LNCAP (cell line): ENCODE measurements around the gene GALNT12.

ENCODE experiments used
- CTCF ChIP-seq: fragments of 450-650 bp; IDR thresholded peaks from 2 replicates; pipeline ENCODE4 v1.5.1; 2017; ENCODE audit warnings: mild to moderate bottlenecking

GALNT12 gene

GRCh38 chr9:98850851-98851729, 43.6 kb downstream of the GALNT12 start:
- TF ChIP-seq CTCF, result no peak

GRCh38 chr9:98851730-98852459, 44.4 kb downstream of the GALNT12 start:
- no peak for TF ChIP-seq CTCF

GRCh38 chr9:98852460-98852734, 44.9 kb downstream of the GALNT12 start:
- no peak for TF ChIP-seq CTCF

- TF ChIP-seq CTCF, result no peak
Measured at GRCh38 chr9:98852961-98853360, 45.5 kb downstream of the GALNT12 start.

- no peak for TF ChIP-seq CTCF
Measured at GRCh38 chr9:98854266-98854665, 46.8 kb downstream of the GALNT12 start.

GRCh38 chr9:98855592-98855991, 48.1 kb downstream of the GALNT12 start:
- no peak for TF ChIP-seq CTCF

- TF ChIP-seq CTCF, result no peak
Measured at GRCh38 chr9:98856982-98857381, 49.5 kb downstream of the GALNT12 start.
